Skin of body (tissue), 2 donors: Measurements from ENCODE around the gene NTMT1. TPM values are rescaled to one million over a fixed set of nuclear protein-coding genes. Genes with fewer than 3 reads are reported as not detected.

Experiments
- DNase-seq: peaks from one replicate; lab custom pipeline; 2025; lab: John Stamatoyannopoulos, UW
- total RNA-seq: library from RNA; depleted of rRNA; stranded (reverse); fragments of >200 nt; gene quantifications from one replicate; pipeline ENCODE4 v1.2.3, GENCODE V29; 2014

NTMT1 gene
- total RNA-seq, 1 donor from 2014 or later: 13.0 TPM

- DNase-seq: no peak
Measured at GRCh38 chr9:129673602-129674001, 47.6 kb downstream of the NTMT1 start.

- DNase-seq: no peak
Measured at GRCh38 chr9:129674229-129674628, 48.3 kb downstream of the NTMT1 start.

GRCh38 chr9:129675620-129676019 lies 49.7 kb downstream of the NTMT1 start:
- no peak for DNase-seq

- no peak for DNase-seq
Measured at GRCh38 chr9:129676287-129676686, 50.3 kb downstream of the NTMT1 start.

- peak; percentile 36 for DNase-seq
Measured at GRCh38 chr9:129676975-129677374, 51.0 kb downstream of the NTMT1 start.

- DNase-seq: peak; percentile 30
Measured at GRCh38 chr9:129677456-129677855, 51.5 kb downstream of the NTMT1 start.

- DNase-seq: no peak
Measured at GRCh38 chr9:129678844-129679243, 52.9 kb downstream of the NTMT1 start.

- no peak for DNase-seq
Measured at GRCh38 chr9:129679537-129679936, 53.6 kb downstream of the NTMT1 start.

GRCh38 chr9:129681924-129682323 lies 56.0 kb downstream of the NTMT1 start:
- no peak for DNase-seq

- DNase-seq: no peak
Measured at GRCh38 chr9:129682381-129682780, 56.4 kb downstream of the NTMT1 start.

- DNase-seq: no peak
Measured at GRCh38 chr9:129685220-129685932, 59.4 kb downstream of the NTMT1 start.

Other genes starting within 250 kb of the NTMT1 start
- gene C9orf50, start 5.1 kb upstream of the NTMT1 start, total RNA-seq: not detected
- gene ASB6, start 16.0 kb downstream of the NTMT1 start, total RNA-seq: 8.3 TPM
- gene PRRX2, start 39.5 kb downstream of the NTMT1 start, total RNA-seq: 9.4 TPM
- gene PTGES, start 126.9 kb downstream of the NTMT1 start, total RNA-seq: 9.1 TPM
- gene TOR1B, start 177.0 kb downstream of the NTMT1 start, total RNA-seq: 16.1 TPM
- gene TOR1A, start 198.0 kb downstream of the NTMT1 start, total RNA-seq: 15.5 TPM
- 38.4 TPM for gene C9orf78, start 209.1 kb downstream of the NTMT1 start, total RNA-seq
- 8.1 TPM for gene USP20, start 209.3 kb downstream of the NTMT1 start, total RNA-seq